HG03354 (cell line): Measurements from ENCODE around the gene PDE1C.
"Not testable (repeated sequence)": the region's sequence is repeated elsewhere in the genome, so short reads cannot be mapped to it uniquely, and the experiment has no call there.

Experiments
- ATAC-seq: cut with Tn5 transposase; IDR thresholded peaks from one replicate; pipeline ENCODE4 v1.9.1; 2021; ENCODE audit warnings: mild to moderate bottlenecking; ENCODE audit not compliant: unreplicated experiment, poor library complexity, severe bottlenecking

PDE1C gene

DNA sequence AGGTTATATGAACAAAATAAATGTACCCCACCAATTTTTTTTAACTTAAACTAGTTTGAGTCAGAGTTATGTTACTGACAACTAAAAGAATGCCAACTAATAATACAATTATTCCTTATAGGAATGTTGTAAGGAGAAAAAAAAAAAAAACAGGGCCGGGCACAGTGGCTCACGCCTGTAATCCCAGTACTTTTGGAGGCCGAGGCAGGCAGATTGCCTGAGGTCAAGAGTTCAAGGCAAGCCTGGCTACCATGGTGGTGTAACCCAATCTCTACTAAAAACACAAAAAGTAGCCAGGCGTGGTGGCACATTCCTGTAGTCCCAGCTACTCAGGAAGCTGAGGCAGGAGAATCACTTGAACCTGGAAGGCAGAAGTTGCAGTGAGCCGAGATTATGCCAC is 6.6 kb upstream of the PDE1C start:
- ATAC-seq = not testable (repeated sequence)

GRCh38 chr7:32075612-32076011 is 5.4 kb upstream of the PDE1C start:
- ATAC-seq = no peak

GRCh38 chr7:32074787-32075585 is 4.8 kb upstream of the PDE1C start:
- no peak for ATAC-seq

GRCh38 chr7:32073533-32073932 is 3.3 kb upstream of the PDE1C start:
- no peak for ATAC-seq

- no peak for ATAC-seq
Measured at GRCh38 chr7:32072397-32072796, 2.2 kb upstream of the PDE1C start.

GRCh38 chr7:32071466-32072091 is 1.4 kb upstream of the PDE1C start:
- ATAC-seq = no peak

- ATAC-seq = no peak
Measured at GRCh38 chr7:32070051-32070405, 179 bp downstream of the PDE1C start.

- no peak for ATAC-seq
Measured at GRCh38 chr7:32069116-32069650, 1.0 kb downstream of the PDE1C start.

DNA sequence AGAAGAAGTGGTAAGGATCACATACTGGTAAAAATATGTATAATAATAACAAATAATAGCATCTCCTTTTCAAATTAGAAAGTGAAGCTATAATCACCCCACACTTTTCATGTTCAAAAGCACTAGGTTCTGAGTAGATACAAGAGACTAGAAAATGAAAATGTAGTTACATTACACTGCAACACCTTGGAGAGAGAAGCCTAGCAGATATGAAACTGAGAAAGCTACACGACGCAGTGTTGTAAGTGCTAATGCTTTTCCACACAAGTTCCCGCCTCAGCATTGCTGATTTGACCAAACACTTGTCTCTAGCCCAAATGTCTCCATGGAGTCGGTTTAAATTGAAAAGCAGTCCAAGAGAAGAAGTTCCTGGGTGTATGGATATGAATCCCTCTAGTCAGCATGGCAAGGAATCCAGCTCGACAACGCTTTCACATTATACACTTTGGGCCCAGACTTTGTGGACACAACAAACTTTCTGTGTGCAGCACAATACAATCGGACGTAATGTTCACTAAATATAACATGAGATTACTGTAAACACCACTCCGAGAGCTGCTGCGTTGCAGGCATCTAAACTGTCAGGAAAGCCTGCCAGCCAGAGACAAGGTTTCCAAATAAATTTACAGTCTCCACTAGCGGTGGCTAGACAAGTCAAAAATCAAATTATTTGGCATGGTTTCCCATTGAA is 1.7 kb downstream of the PDE1C start:
- ATAC-seq = no peak

DNA sequence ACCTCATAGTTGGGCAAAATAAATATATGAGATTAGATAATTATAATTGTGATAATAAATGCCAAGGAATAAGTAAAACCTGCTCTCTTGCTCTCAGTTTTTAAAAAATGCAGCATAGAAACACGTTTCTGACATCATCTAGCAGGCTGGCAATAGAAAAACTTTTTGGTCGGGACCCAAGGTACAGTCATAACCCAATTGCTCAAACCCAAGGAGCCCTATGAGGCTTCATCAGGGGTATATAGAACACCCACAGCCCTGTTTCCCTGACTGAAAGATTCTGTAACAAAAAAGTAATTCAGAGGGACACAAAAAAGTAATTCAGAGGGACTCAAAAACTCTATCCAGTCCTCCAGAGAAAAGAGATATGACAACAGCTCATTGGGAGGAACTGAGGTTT is 3.8 kb downstream of the PDE1C start:
- no peak for ATAC-seq

GRCh38 chr7:32063614-32064013 is 6.6 kb downstream of the PDE1C start:
- ATAC-seq = no peak

- no peak for ATAC-seq
Measured at GRCh38 chr7:32062150-32062549, 8.1 kb downstream of the PDE1C start.

DNA sequence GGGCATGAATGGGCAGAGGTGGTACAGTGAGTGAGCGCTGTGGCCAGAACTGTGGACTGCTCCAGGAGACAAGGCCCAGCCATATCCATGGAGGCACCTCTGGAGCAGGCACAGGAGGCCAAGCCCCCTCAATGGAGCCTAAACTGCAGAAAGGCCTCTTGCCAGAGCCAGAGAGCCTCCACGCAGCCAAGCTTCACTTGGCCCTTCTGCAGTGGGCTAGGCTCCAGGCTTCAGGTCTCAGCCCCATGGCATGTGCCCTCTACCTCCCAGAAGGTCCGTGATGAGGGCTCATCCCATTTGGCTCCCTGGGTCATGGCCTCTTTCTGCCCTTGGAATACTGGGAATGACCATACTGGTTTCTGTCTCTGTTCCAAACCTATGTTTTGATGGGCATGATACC is 8.9 kb downstream of the PDE1C start:
- ATAC-seq = no peak

DNA sequence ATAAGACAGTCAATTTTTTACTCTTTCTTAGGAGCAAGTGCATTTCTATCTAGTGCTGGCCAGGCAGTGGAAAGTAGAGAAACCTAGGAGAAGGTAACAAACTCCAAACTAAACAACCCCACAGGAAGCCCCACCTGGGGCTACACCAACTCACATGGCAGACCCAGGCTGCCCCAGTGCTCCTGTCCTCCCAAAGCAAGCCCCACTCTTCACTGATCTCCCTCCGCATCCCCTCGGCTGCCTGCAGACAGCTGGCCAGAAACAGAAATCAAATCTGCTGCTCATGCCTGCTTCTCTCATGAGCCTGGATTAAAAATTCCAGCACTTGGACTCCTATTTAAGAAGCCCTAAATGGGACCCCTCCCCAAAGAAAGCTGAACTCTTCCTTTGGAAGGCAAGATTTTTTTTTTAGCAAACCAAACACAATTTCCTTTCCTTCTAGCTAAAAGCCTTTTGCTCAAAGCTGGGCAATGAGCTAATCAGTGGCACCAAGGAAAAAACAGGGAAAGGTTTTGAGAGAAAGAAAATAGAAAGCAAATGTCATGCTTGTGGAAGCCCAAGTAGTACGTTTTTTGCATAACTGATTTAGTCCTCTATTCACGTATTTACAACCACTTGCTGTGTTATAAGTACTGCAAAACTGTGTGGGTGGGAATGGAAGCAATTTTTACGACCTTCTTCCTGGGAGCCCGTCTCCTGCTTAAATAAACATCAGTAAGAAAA is 10.8 kb downstream of the PDE1C start:
- no peak for ATAC-seq

GRCh38 chr7:32058002-32058401 is 12.2 kb downstream of the PDE1C start:
- ATAC-seq = no peak

- no peak for ATAC-seq
Measured at GRCh38 chr7:32056767-32057166, 13.4 kb downstream of the PDE1C start.

DNA sequence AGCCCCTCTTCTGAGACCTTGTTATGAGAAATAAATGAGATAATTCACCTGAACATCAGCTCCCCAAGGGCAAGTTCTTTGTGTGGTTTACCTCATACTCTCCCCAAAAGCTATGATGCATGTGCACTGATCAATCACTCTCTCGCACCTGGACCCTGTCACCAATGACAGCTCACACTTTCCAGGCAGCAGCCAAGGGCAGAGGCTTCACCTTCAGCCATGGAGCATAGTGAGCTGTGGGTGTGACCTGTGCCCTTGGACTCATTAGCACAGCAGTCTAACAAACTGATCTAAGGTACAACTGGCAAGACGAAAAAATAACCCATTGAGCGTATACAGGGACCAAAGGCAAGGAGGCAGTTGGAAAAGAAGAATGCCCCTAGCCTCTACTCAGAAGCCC is 17.0 kb downstream of the PDE1C start:
- ATAC-seq = no peak

GRCh38 chr7:32051128-32051527 is 19.1 kb downstream of the PDE1C start:
- no peak for ATAC-seq

DNA sequence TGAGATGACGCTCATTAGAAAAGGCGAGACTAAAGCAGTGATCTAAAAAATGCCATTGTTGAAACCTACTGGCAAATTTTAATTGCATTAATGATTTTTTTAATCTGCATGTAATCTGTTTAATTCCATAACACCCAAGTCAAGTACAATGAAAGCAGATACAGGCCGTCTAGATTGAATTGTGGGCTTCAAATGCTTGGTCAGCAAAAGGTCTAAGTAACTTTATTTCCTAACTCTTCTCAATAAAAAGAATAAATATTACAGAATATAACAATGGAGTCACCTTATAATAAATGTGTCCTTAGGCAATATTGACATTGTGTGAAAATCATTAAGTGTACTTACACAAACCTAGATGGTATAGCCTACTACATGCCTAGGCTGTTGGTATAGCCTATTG is 20.6 kb downstream of the PDE1C start:
- ATAC-seq = no peak

- peak; percentile 76 for ATAC-seq
Measured at GRCh38 chr7:32048970-32049491, 21.2 kb downstream of the PDE1C start.
